ENCODE measurements around the gene G6PD. TPM values are rescaled to one million over a fixed set of nuclear protein-coding genes. Genes with fewer than 3 reads are reported as not detected.

Gene G6PD
- total RNA-seq, 1 experiment from 2014 or later, result 24.3 TPM

DNA sequence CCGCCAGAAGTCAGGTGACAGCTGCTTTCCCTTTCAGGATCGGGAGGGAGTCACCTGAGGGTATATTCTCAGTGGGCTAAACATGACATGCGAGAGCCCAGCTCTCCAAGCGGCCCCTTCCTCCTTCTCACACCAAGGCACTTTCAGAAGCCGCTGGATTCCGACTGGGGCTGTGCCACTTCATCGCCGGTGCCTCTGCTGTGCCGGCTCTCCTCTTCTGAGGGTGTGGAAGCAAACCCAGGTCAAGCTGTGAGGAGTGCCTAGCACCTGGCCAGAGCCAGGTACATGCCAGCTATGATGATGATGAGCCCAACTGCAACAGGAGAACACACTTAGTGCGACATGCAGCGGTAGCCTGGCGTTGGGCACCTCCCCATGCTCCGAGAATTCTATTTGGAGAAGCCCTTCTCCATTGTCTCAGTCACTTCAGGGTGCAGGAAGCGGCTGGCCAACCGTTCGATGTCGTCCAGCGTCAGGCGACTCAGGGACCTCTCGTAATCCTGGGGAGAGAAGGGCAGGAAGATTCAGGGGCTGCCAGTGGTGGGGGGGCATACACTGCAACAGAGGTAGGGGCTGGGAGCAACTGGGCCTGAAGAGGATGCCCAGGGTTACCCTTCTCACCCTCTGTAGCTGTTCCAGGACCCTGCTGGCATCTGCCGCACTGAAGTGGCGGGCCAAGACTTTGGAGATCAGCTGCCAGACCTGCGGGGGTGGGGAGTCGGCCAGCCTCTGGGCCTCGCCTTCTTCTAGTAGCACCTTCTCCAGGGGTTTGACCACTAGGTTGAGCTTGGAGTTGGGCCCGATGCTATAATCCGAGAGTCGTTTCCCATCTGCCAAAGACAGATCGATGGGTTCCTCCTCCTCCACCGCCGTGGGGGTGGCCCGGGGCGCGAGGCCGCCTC, 61.2 kb downstream of the G6PD start:
- Histone ChIP-seq H3K27ac (ENCODE audit: low read length) (peak overlapping the region; percentile 75), H3K79me2 (ENCODE audit: low read length) (peaks cover 32% of the 10 kb centered on the region), H3K4me1 (ENCODE audit: low read length) (peaks cover 66% of the 10 kb centered on the region)

DNA sequence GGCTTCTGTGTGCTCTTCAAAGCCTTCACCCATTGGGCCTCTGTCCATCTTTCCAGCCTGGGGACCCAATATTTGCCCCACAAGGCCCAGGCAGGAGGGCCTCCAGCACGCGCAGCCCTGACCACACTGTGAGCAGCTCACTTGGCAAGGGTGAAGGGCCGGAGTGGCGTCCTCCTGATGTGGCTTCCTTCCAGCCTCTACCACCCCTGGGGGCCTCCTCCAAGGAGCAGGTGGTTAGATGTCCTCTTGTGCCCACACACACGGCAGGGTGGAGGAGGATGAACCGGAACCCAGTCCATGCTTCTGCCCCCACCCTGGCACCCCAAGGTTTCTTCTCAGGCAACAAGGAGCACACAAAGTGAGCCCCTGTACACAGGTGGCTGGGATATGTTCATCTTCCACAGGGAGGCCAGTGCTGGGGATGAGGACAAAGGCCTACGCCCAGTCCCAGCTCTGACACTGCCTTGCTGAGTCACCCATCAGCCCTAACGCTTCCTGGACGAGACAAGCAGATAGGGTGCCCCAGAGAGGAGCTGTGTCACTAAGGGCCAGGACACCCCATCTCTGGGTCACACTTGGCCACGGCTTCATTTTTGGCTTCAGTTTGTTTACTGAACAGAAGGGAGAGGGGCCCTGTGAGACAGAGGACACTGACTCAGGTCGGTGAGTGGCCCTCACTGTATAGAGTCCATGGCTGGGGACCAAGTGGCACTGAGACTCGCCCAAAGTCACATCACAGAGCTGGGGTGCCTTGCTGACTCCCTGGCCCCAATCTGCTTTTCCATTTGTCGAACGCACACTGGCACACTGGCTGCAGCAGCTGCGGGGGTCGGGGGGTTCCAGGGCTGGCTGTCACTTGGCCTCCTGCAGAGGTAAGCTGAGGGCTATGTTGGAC, 62.1 kb downstream of the G6PD start:
- H3K9me3 ChIP-seq (ENCODE audit: low read length), result no peaks in the 10 kb centered on the region
- H3K4me2 ChIP-seq (ENCODE audit: low read depth, low read length, poor library complexity, severe bottlenecking), result peak overlapping the region; percentile 81
- peaks cover 4% of the 10 kb centered on the region; the same call in 1 of the 2 replicates for H3K36me3 ChIP-seq (ENCODE audit: insufficient read depth, low read length)
- no peak for DNase-seq
- H3K9me2 ChIP-seq (replicated peaks; ENCODE audit: insufficient read depth, low read length), result no peaks in the 10 kb centered on the region
- H3K27ac ChIP-seq (ENCODE audit: low read length), result no peak overlapping the region
- no peaks in the 10 kb centered on the region for H4K20me1 ChIP-seq (ENCODE audit: insufficient read depth, low read depth, low read length)
- 0 out of 2 replicates have a peak overlapping the region, but pooled peaks have one; percentile 78 for H3K4me3 ChIP-seq (ENCODE audit: low read length)
- no peaks in the 10 kb centered on the region for H3K27me3 ChIP-seq (ENCODE audit: low read length)
- peaks cover 26% of the 10 kb centered on the region for H3K79me2 ChIP-seq (ENCODE audit: low read length)
- H3K4me1 ChIP-seq (ENCODE audit: low read length), result peaks cover 71% of the 10 kb centered on the region
- no peak overlapping the region for H3K9ac ChIP-seq (ENCODE audit: low read length)
- H2AFZ ChIP-seq (ENCODE audit: low read length), result no peak overlapping the region

More for the DNA sequence above, 61.2 kb downstream of the G6PD start:
- no peaks in the 10 kb centered on the region; the same call in 1 of the 2 replicates for H4K20me1 ChIP-seq (ENCODE audit: insufficient read depth, low read depth, low read length)
- peak overlapping the region; percentile 78 for H3K4me3 ChIP-seq (ENCODE audit: low read length)
- H2AFZ ChIP-seq (ENCODE audit: low read length), result no peak overlapping the region
- no peaks in the 10 kb centered on the region for H3K9me3 ChIP-seq (ENCODE audit: low read length)
- DNase-seq, result no peak
- peak overlapping the region; percentile 81 for H3K4me2 ChIP-seq (ENCODE audit: low read depth, low read length, poor library complexity, severe bottlenecking)
- H3K36me3 ChIP-seq (ENCODE audit: insufficient read depth, low read length), result peaks cover 4% of the 10 kb centered on the region; the same call in 1 of the 2 replicates
- no peaks in the 10 kb centered on the region for H3K9me2 ChIP-seq (replicated peaks; ENCODE audit: insufficient read depth, low read length)
- peak overlapping the region; percentile 94 for H3K9ac ChIP-seq (ENCODE audit: low read length)
- no peaks in the 10 kb centered on the region for H3K27me3 ChIP-seq (ENCODE audit: low read length)

DNA sequence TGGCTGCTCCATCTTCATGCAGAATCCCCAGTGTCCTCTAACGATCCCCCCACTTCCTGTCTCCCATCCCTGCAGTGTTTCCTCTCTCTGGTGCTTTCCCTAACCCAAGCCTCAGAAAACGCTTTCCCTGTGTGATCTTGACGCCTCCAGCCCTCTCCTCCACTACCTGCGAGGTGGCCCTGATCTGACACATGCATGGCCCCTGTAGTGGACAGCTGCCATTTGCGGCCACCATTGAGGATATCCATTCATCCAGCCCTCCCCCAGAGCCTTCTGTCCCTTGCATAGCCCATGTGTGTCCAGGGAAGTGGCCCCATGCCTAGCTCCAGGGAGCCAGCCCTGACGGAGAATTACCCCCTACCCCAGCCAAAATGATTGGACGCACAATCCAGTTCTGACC, 63.3 kb downstream of the G6PD start:
- H4K20me1 ChIP-seq (ENCODE audit: insufficient read depth, low read depth, low read length), result no peaks in the 10 kb centered on the region
- H3K27me3 ChIP-seq (ENCODE audit: low read length), result no peaks in the 10 kb centered on the region
- no peaks in the 10 kb centered on the region for H3K9me3 ChIP-seq (ENCODE audit: low read length)
- H3K79me2 ChIP-seq (ENCODE audit: low read length), result peaks cover 21% of the 10 kb centered on the region
- no peak overlapping the region for H3K4me3 ChIP-seq (ENCODE audit: low read length)
- H3K36me3 ChIP-seq (ENCODE audit: insufficient read depth, low read length), result peaks cover 4% of the 10 kb centered on the region; the same call in 1 of the 2 replicates
- H2AFZ ChIP-seq (ENCODE audit: low read length), result no peak overlapping the region
- H3K4me2 ChIP-seq (ENCODE audit: low read depth, low read length, poor library complexity, severe bottlenecking), result no peak overlapping the region
- peaks cover 63% of the 10 kb centered on the region for H3K4me1 ChIP-seq (ENCODE audit: low read length)
- no peak for DNase-seq
- no peaks in the 10 kb centered on the region for H3K9me2 ChIP-seq (replicated peaks; ENCODE audit: insufficient read depth, low read length)
- H3K27ac ChIP-seq (ENCODE audit: low read length), result no peak overlapping the region
- H3K9ac ChIP-seq (ENCODE audit: low read length), result no peak overlapping the region

DNA sequence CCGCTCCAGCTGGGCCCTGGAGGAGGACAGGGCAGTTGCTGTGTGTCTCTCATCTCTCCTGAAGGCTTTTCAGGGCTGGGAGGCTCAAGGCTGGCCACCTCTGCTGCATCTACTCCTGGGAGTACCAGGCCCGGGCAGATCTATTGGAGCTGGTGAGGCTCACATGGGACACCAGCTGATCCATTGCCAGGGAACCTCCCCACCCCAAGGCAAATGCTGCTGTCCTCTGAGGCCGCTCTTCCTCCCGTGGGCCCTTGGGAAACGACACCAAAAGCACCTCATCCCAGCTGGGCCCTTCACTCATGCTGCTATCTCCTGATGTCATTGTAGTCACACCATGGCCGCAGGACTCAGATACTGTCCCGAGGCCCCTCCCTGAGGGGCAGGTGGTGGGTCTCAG, 63.9 kb downstream of the G6PD start:
- Histone ChIP-seq H3K4me3 (ENCODE audit: low read length) (no peak overlapping the region), H3K4me2 (ENCODE audit: low read depth, low read length, poor library complexity, severe bottlenecking) (no peak overlapping the region), H3K27me3 (ENCODE audit: low read length) (no peaks in the 10 kb centered on the region), H3K79me2 (ENCODE audit: low read length) (peaks cover 18% of the 10 kb centered on the region), H4K20me1 (ENCODE audit: insufficient read depth, low read depth, low read length) (no peaks in the 10 kb centered on the region), H2AFZ (ENCODE audit: low read length) (no peak overlapping the region), H3K27ac (ENCODE audit: low read length) (peak overlapping the region; percentile 43), H3K36me3 (ENCODE audit: insufficient read depth, low read length) (peaks cover 4% of the 10 kb centered on the region; the same call in 1 of the 2 replicates), H3K4me1 (ENCODE audit: low read length) (peaks cover 64% of the 10 kb centered on the region), H3K9me2 (replicated peaks; ENCODE audit: insufficient read depth, low read length) (no peaks in the 10 kb centered on the region), H3K9me3 (ENCODE audit: low read length) (no peaks in the 10 kb centered on the region), H3K9ac (ENCODE audit: low read length) (peak overlapping the region; percentile 38; the same call in 1 of the 2 replicates)
- no peak for DNase-seq

DNA sequence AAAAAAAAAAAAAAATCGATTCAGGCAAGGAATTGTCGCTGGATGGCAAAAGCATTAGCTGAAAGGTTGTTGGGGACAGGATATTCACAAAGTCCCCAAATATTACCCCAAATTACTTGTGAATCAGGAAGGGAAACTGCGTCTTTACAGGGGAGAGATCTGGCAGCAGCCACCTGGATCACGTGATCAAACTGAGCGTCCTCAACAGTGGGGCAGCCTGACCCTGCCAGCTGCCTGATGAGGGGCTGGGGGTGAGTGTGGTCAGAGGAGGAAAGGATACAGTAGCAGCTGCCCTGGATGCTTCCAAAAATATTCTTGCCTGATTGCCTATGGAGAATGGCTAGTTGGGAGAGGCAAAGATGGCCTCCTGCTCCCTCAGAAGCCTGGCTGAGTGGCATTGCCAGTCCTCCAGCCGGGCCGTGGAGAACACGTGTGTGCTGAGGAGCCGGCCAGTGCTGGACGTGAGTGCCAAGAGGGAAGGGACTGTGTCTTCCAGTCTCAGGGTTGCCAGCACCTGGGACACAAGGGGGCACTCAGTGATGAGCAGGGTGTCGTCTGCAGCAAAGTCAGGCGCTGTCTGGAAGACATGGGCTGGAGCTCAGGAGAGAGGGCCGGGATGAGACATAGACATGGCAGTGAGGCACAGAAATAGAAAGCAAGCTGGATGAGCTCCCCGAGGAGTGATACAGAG, 64.6 kb downstream of the G6PD start:
- Histone ChIP-seq H3K4me2 (ENCODE audit: low read depth, low read length, poor library complexity, severe bottlenecking) (peak overlapping the region; percentile 20), H3K4me3 (ENCODE audit: low read length) (no peak overlapping the region), H3K9ac (ENCODE audit: low read length) (no peak overlapping the region; the same call in 1 of the 2 replicates), H2AFZ (ENCODE audit: low read length) (peak overlapping the region; percentile 56; the same call in 1 of the 2 replicates), H3K9me2 (replicated peaks; ENCODE audit: insufficient read depth, low read length) (no peaks in the 10 kb centered on the region), H3K36me3 (ENCODE audit: insufficient read depth, low read length) (peaks cover 4% of the 10 kb centered on the region; the same call in 1 of the 2 replicates), H4K20me1 (ENCODE audit: insufficient read depth, low read depth, low read length) (no peaks in the 10 kb centered on the region), H3K79me2 (ENCODE audit: low read length) (peaks cover 18% of the 10 kb centered on the region), H3K4me1 (ENCODE audit: low read length) (peaks cover 62% of the 10 kb centered on the region), H3K9me3 (ENCODE audit: low read length) (no peaks in the 10 kb centered on the region), H3K27ac (ENCODE audit: low read length) (peak overlapping the region; percentile 43; the same call in 1 of the 2 replicates), H3K27me3 (ENCODE audit: low read length) (no peaks in the 10 kb centered on the region)
- DNase-seq, result no peak

Small RNAs within 50 kb of the gene (small RNA-seq; reads per million reads assigned to genes)
- not detected for gene RN7SL697P

Other genes starting within 250 kb of the G6PD start
- gene FLNA, start 172.2 kb downstream of the G6PD start, total RNA-seq (2014; rRNA removed; shearing (Covaris generic); ENCODE audit: low replicate concordance), result 46.3 and 89.6 TPM in 2 replicates
- gene EMD, start 167.6 kb downstream of the G6PD start, total RNA-seq (2014; rRNA removed; shearing (Covaris generic); ENCODE audit: low replicate concordance), result 19.5 and 20.7 TPM in 2 replicates
- gene RPL10, start 148.5 kb downstream of the G6PD start, total RNA-seq (2014; rRNA removed; shearing (Covaris generic); ENCODE audit: low replicate concordance), result 4,110 and 4,432 TPM in 2 replicates
- gene DNASE1L1, start 137.6 kb downstream of the G6PD start, total RNA-seq (2014; rRNA removed; shearing (Covaris generic); ENCODE audit: low replicate concordance), result 17.6 and 30.8 TPM in 2 replicates
- 22.1 and 39.0 TPM in 2 replicates for gene TAFAZZIN, start 135.3 kb downstream of the G6PD start, total RNA-seq (2014; rRNA removed; shearing (Covaris generic); ENCODE audit: low replicate concordance)
- gene ATP6AP1, start 118.2 kb downstream of the G6PD start, total RNA-seq (2014; rRNA removed; shearing (Covaris generic); ENCODE audit: low replicate concordance), result 40.0 and 46.6 TPM in 2 replicates
- 52.7 and 88.3 TPM in 2 replicates for gene GDI1, start 109.7 kb downstream of the G6PD start, total RNA-seq (2014; rRNA removed; shearing (Covaris generic); ENCODE audit: low replicate concordance)
- 18.9 and 49.5 TPM in 2 replicates for gene FAM50A, start 102.7 kb downstream of the G6PD start, total RNA-seq (2014; rRNA removed; shearing (Covaris generic); ENCODE audit: low replicate concordance)
- 7.2 and 15.8 TPM in 2 replicates for gene PLXNA3, start 88.6 kb downstream of the G6PD start, total RNA-seq (2014; rRNA removed; shearing (Covaris generic); ENCODE audit: low replicate concordance)
- gene LAGE3, start 67.6 kb downstream of the G6PD start, total RNA-seq (2014; rRNA removed; shearing (Covaris generic); ENCODE audit: low replicate concordance), result 51.8 and 73.5 TPM in 2 replicates
- 30.4 and 52.2 TPM in 2 replicates for gene UBL4A, start 60.2 kb downstream of the G6PD start, total RNA-seq (2014; rRNA removed; shearing (Covaris generic); ENCODE audit: low replicate concordance)
- 30.5 and 32.1 TPM in 2 replicates for gene SLC10A3, start 56.2 kb downstream of the G6PD start, total RNA-seq (2014; rRNA removed; shearing (Covaris generic); ENCODE audit: low replicate concordance)
- 14.0 and 36.4 TPM in 2 replicates for gene FAM3A, start 30.6 kb downstream of the G6PD start, total RNA-seq (2014; rRNA removed; shearing (Covaris generic); ENCODE audit: low replicate concordance)
- gene IKBKG, start 774 bp upstream of the G6PD start, total RNA-seq (2014; rRNA removed; shearing (Covaris generic); ENCODE audit: low replicate concordance), result 8.1 and 14.3 TPM in 2 replicates
- not detected in 2 replicates for gene CTAG1A, start 38.3 kb upstream of the G6PD start, total RNA-seq (2014; rRNA removed; shearing (Covaris generic); ENCODE audit: low replicate concordance)
- not detected in 2 replicates for gene CTAG1B, start 72.4 kb upstream of the G6PD start, total RNA-seq (2014; rRNA removed; shearing (Covaris generic); ENCODE audit: low replicate concordance)
- 15.5 TPM in 1 of 2 replicates, not detected in the other for gene CTAG2, start 106.7 kb upstream of the G6PD start, total RNA-seq (2014; rRNA removed; shearing (Covaris generic); ENCODE audit: low replicate concordance)
- gene GAB3, start 204.2 kb upstream of the G6PD start, total RNA-seq (2014; rRNA removed; shearing (Covaris generic); ENCODE audit: low replicate concordance), result 3.5 and 26.2 TPM in 2 replicates
- gene DKC1, start 216.0 kb upstream of the G6PD start, total RNA-seq (2014; rRNA removed; shearing (Covaris generic); ENCODE audit: low replicate concordance), result 58.6 and 94.0 TPM in 2 replicates

Measured in Karpas-422 (cell line).